CD4-positive, CD25-positive, alpha-beta regulatory T cell (primary cell): Measurements from ENCODE around the gene STAB2. TPM values are rescaled to one million over a fixed set of nuclear protein-coding genes. Genes with fewer than 3 reads are reported as not detected.

Experiments
- ATAC-seq, 2 donors: fragments of 150-1000 bp; cut with Tn5 transposase; one replicate each; pipeline ENCODE4 v1.10.0; 2021; ENCODE audit warnings: low read depth in 2 of 2, moderate number of reproducible peaks in 2 of 2, moderate library complexity in 1 of 2
- DNase-seq, 3 donors: peaks; one replicate each; pipeline versions ENCODE4 v3.0.0 to v3.0.0-alpha.2; 2012 to 2022; ENCODE audit warnings: mixed read lengths in 1 of 3
- H3K27ac ChIP-seq: one replicate; pipeline ENCODE4 v1.7.0; 2013; ENCODE audit warnings: mild to moderate bottlenecking, low read length; ENCODE audit not compliant: insufficient read depth, poor library complexity, severe bottlenecking
- H3K27me3 ChIP-seq: one replicate; pipeline ENCODE4 v1.7.0; 2013; ENCODE audit warnings: low read length; ENCODE audit not compliant: control insufficient read depth, insufficient read depth
- H3K36me3 ChIP-seq: one replicate; pipeline ENCODE4 v1.7.0; 2013; ENCODE audit warnings: mild to moderate bottlenecking, low read length, moderate library complexity; ENCODE audit not compliant: control insufficient read depth, insufficient read depth
- H3K4me1 ChIP-seq: 2 replicates; pipeline ENCODE4 v1.7.0; 2013; ENCODE audit warnings: mild to moderate bottlenecking, low read length; ENCODE audit not compliant: insufficient read depth, control insufficient read depth, poor library complexity, severe bottlenecking
- H3K4me3 ChIP-seq: one replicate; pipeline ENCODE4 v1.7.0; 2013; ENCODE audit warnings: low read depth, mild to moderate bottlenecking, low read length, moderate library complexity
- H3K9me3 ChIP-seq, 2 experiments: 1 replicate in 1 of 2; 2 replicates in 1 of 2; pipeline ENCODE4 v1.7.0; 2013; ENCODE audit warnings: low read length in 2 of 2, mild to moderate bottlenecking in 1 of 2, moderate library complexity in 1 of 2; ENCODE audit not compliant: control insufficient read depth in 2 of 2
- H3K27ac Mint-ChIP-seq, 3 donors: one replicate each; pipeline ENCODE4 v1.8.0; 2020 to 2022; ENCODE audit warnings: mild to moderate bottlenecking in 3 of 3, mixed read lengths in 3 of 3, moderate library complexity in 2 of 3
- H3K27me3 Mint-ChIP-seq: one replicate; pipeline ENCODE4 v1.8.0; 2022; ENCODE audit warnings: mild to moderate bottlenecking, mixed read lengths
- H3K36me3 Mint-ChIP-seq: one replicate; pipeline ENCODE4 v1.8.0; 2020; ENCODE audit warnings: mixed read lengths
- H3K4me1 Mint-ChIP-seq, 4 donors: one replicate each; pipeline ENCODE4 v1.8.0; 2020 to 2022; ENCODE audit warnings: mixed read lengths in 4 of 4, mild to moderate bottlenecking in 1 of 4
- H3K4me3 Mint-ChIP-seq, 4 donors: one replicate each; pipeline ENCODE4 v1.8.0; 2020 to 2022; ENCODE audit warnings: mild to moderate bottlenecking in 4 of 4, mixed read lengths in 4 of 4, moderate library complexity in 3 of 4
- H3K9me3 Mint-ChIP-seq, 7 donors: one replicate each; pipeline ENCODE4 v1.8.0; 2020 to 2022; ENCODE audit warnings: mixed read lengths in 7 of 7, mild to moderate bottlenecking in 3 of 7, moderate library complexity in 2 of 7
- polyA plus RNA-seq, 4 donors: library from polyadenylated mRNA; unstranded; fragments of 300-500 nt; fragmentation: Illumina TruSeq; gene quantifications; one replicate each; pipeline ENCODE4 v1.2.3, GENCODE V29; 2021
- total RNA-seq: library from RNA; stranded (reverse); gene quantifications from one replicate; pipeline ENCODE4 v1.2.3, GENCODE V29; 2022

STAB2 gene
- total and polyA plus RNA-seq, 5 donors from 2014 or later: not detected

GRCh38 chr12:103793046-103793445 is 206.0 kb downstream of the STAB2 start:
- peaks cover 26% of the 10 kb centered on the region for H3K36me3 Mint-ChIP-seq
- no peaks in the 10 kb centered on the region for H3K4me1 ChIP-seq
- no peak for ATAC-seq
- no peaks in the 10 kb centered on the region for H3K27me3 Mint-ChIP-seq
- no peaks in the 10 kb centered on the region for H3K4me1 Mint-ChIP-seq
- DNase-seq: no peak
- H3K4me3 Mint-ChIP-seq: no peak overlapping the region
- H3K27ac Mint-ChIP-seq: no peak overlapping the region
- H3K27ac ChIP-seq: no peak overlapping the region
- H3K9me3 Mint-ChIP-seq: no peaks in the 10 kb centered on the region
- H3K36me3 ChIP-seq: peaks cover 13% of the 10 kb centered on the region
- no peak overlapping the region for H3K4me3 ChIP-seq
- H3K9me3 ChIP-seq: no peaks in the 10 kb centered on the region
- H3K27me3 ChIP-seq: no peaks in the 10 kb centered on the region

- H3K27me3 Mint-ChIP-seq: no peaks in the 10 kb centered on the region
- H3K4me3 ChIP-seq: no peak overlapping the region
- DNase-seq (no peak), ATAC-seq (no peak)
- peaks cover 26% of the 10 kb centered on the region for H3K36me3 Mint-ChIP-seq
- H3K27ac Mint-ChIP-seq: no peak overlapping the region
- H3K4me1 ChIP-seq: no peaks in the 10 kb centered on the region
- H3K27ac ChIP-seq: no peak overlapping the region
- no peaks in the 10 kb centered on the region for H3K4me1 Mint-ChIP-seq
- no peak overlapping the region for H3K4me3 Mint-ChIP-seq
- H3K36me3 ChIP-seq: peaks cover 15% of the 10 kb centered on the region
- no peaks in the 10 kb centered on the region for H3K9me3 ChIP-seq
- no peaks in the 10 kb centered on the region for H3K27me3 ChIP-seq
- no peaks in the 10 kb centered on the region for H3K9me3 Mint-ChIP-seq
Measured at GRCh38 chr12:103793512-103794045, 206.5 kb downstream of the STAB2 start.

- no peaks in the 10 kb centered on the region for H3K27me3 ChIP-seq
- Mint-ChIP-seq H3K36me3 (peaks cover 26% of the 10 kb centered on the region), H3K4me1 (no peaks in the 10 kb centered on the region), H3K9me3 (no peaks in the 10 kb centered on the region), H3K4me3 (no peak overlapping the region), H3K27ac (peak overlapping the region in 1 of 3 donors; percentile 48), H3K27me3 (no peaks in the 10 kb centered on the region)
- no peak overlapping the region for H3K27ac ChIP-seq
- no peaks in the 10 kb centered on the region for H3K9me3 ChIP-seq
- no peak for ATAC-seq
- no peak for DNase-seq
- H3K4me3 ChIP-seq: no peak overlapping the region
- H3K36me3 ChIP-seq: peaks cover 15% of the 10 kb centered on the region
- H3K4me1 ChIP-seq: no peaks in the 10 kb centered on the region
Measured at GRCh38 chr12:103794309-103795213, 207.5 kb downstream of the STAB2 start.

- Histone ChIP-seq H3K36me3 (peaks cover 7% of the 10 kb centered on the region), H3K27ac (no peak overlapping the region), H3K4me3 (no peak overlapping the region), H3K9me3 (no peaks in the 10 kb centered on the region), H3K27me3 (no peaks in the 10 kb centered on the region), H3K4me1 (no peaks in the 10 kb centered on the region)
- H3K4me3 Mint-ChIP-seq: no peak overlapping the region
- no peak for DNase-seq
- ATAC-seq: no peak
- H3K36me3 Mint-ChIP-seq: peaks cover 30% of the 10 kb centered on the region
- no peaks in the 10 kb centered on the region for H3K27me3 Mint-ChIP-seq
- H3K27ac Mint-ChIP-seq: peak overlapping the region in 1 of 3 donors; percentile 47
- H3K4me1 Mint-ChIP-seq: peaks cover 0 to 4% (median 1%) of the 10 kb centered on the region in 4 donors
- H3K9me3 Mint-ChIP-seq: no peaks in the 10 kb centered on the region
Measured at GRCh38 chr12:103798586-103798985, 211.5 kb downstream of the STAB2 start.

- H3K27ac ChIP-seq: no peak overlapping the region
- H3K4me3 Mint-ChIP-seq: no peak overlapping the region
Measured at GRCh38 chr12:103799504-103799856, 212.4 kb downstream of the STAB2 start.

GRCh38 chr12:103799857-103800771 is 213.0 kb downstream of the STAB2 start:
- no peaks in the 10 kb centered on the region for H3K9me3 ChIP-seq
- peaks cover 32% of the 10 kb centered on the region for H3K36me3 Mint-ChIP-seq
- ATAC-seq (no peak), DNase-seq (no peak)
- no peak overlapping the region for H3K27ac ChIP-seq
- H3K27ac Mint-ChIP-seq: no peak overlapping the region
- H3K27me3 Mint-ChIP-seq: no peaks in the 10 kb centered on the region
- H3K4me1 ChIP-seq: no peaks in the 10 kb centered on the region
- no peaks in the 10 kb centered on the region for H3K27me3 ChIP-seq
- H3K4me1 Mint-ChIP-seq: peaks cover 0 to 4% (median 1%) of the 10 kb centered on the region in 4 donors
- no peak overlapping the region for H3K4me3 Mint-ChIP-seq
- no peak overlapping the region for H3K4me3 ChIP-seq
- H3K36me3 ChIP-seq: peaks cover 4% of the 10 kb centered on the region
- no peaks in the 10 kb centered on the region for H3K9me3 Mint-ChIP-seq

More at GRCh38 chr12:103799504-103799856, 212.4 kb downstream of the STAB2 start:
- no peaks in the 10 kb centered on the region for H3K27me3 Mint-ChIP-seq
- no peak for DNase-seq
- Histone ChIP-seq H3K4me1 (no peaks in the 10 kb centered on the region), H3K4me3 (no peak overlapping the region), H3K9me3 (no peaks in the 10 kb centered on the region), H3K27me3 (no peaks in the 10 kb centered on the region), H3K36me3 (peaks cover 4% of the 10 kb centered on the region)
- H3K27ac Mint-ChIP-seq: no peak overlapping the region
- H3K4me1 Mint-ChIP-seq: peaks cover 0 to 4% (median 1%) of the 10 kb centered on the region in 4 donors
- ATAC-seq: no peak
- H3K9me3 Mint-ChIP-seq: no peaks in the 10 kb centered on the region
- H3K36me3 Mint-ChIP-seq: peaks cover 34% of the 10 kb centered on the region

GRCh38 chr12:103801709-103802585 is 214.9 kb downstream of the STAB2 start:
- Mint-ChIP-seq H3K9me3 (no peaks in the 10 kb centered on the region), H3K4me1 (peaks cover 0 to 4% (median 1%) of the 10 kb centered on the region in 4 donors)

More at GRCh38 chr12:103801709-103802585, 214.9 kb downstream of the STAB2 start:
- Histone ChIP-seq H3K27ac (no peak overlapping the region), H3K4me3 (no peak overlapping the region), H3K4me1 (no peaks in the 10 kb centered on the region), H3K9me3 (no peaks in the 10 kb centered on the region), H3K36me3 (peaks cover 2% of the 10 kb centered on the region), H3K27me3 (no peaks in the 10 kb centered on the region)
- H3K4me3 Mint-ChIP-seq: no peak overlapping the region
- peaks cover 34% of the 10 kb centered on the region for H3K36me3 Mint-ChIP-seq
- no peak for ATAC-seq
- H3K27ac Mint-ChIP-seq: peak overlapping the region in 1 of 3 donors; percentile 57
- no peaks in the 10 kb centered on the region for H3K27me3 Mint-ChIP-seq
- no peak for DNase-seq
